Endothelial cell of umbilical vein (primary cell): Measurements from ENCODE around the gene CRHR1. TPM values are rescaled to one million over a fixed set of nuclear protein-coding genes. Genes with fewer than 3 reads are reported as not detected.

Experiments
- BruUV-seq: library from RNA; stranded (reverse); fragments of 400-500 nt; replicated peaks from 2 replicates; lab custom pipeline; 2021; lab: Mats Ljungman, UMichigan
- CTCF ChIA-PET: fragments of 300-600, 350-600 bp; sonication (Branson Sonifier 250); formaldehyde crosslinking; loops from one replicate; lab custom pipeline; 2021; ENCODE audit warnings: antibody characterized with exemption, inconsistent platforms; lab: Charles Lee
- POLR2A ChIA-PET: fragments of 300-600, 350-600 bp; sonication (Branson Sonifier 250); formaldehyde crosslinking; loops from one replicate; lab custom pipeline; 2021; ENCODE audit warnings: antibody characterized with exemption, inconsistent platforms; lab: Charles Lee
- DNase-seq: peaks from one replicate; pipeline ENCODE4 v3.0.0-alpha.2; 2011; ENCODE audit warnings: low read depth, low spot score
- FAIRE-seq: peaks from 2 replicates; lab custom pipeline; 2011; peaks lifted over from hg19 to GRCh38; lab: Jason Lieb, UNC
- H2AFZ ChIP-seq: 2 replicates; pipeline ENCODE4 v1.6.0; 2012; ENCODE audit warnings: low read depth, low read length, control low read depth, inconsistent platforms
- H3K27ac ChIP-seq: 2 replicates; pipeline ENCODE4 v1.5.1; 2011; ENCODE audit warnings: low read depth, mild to moderate bottlenecking, control low read depth, low read length, moderate library complexity; ENCODE audit not compliant: insufficient read depth
- H3K27me3 ChIP-seq, 2 experiments: 2 replicates each; pipeline versions ENCODE4 v1.6.0 to v1.6.1; 2011; ENCODE audit warnings: low read length in 2 of 2, mixed read lengths in 1 of 2; ENCODE audit not compliant: control insufficient read depth in 2 of 2, insufficient read depth in 2 of 2
- H3K36me3 ChIP-seq, 2 experiments: 2 replicates in 1 of 2; 3 replicates in 1 of 2; pipeline ENCODE4 v1.5.1; 2011; ENCODE audit warnings: low read length in 2 of 2, mild to moderate bottlenecking in 1 of 2, moderate library complexity in 1 of 2; ENCODE audit not compliant: control insufficient read depth in 2 of 2, insufficient read depth in 2 of 2; ENCODE audit errors: extremely low read depth in 1 of 2
- H3K4me1 ChIP-seq: 3 replicates; pipeline ENCODE4 v1.5.1; 2011; ENCODE audit warnings: mild to moderate bottlenecking, low read length; ENCODE audit not compliant: control insufficient read depth, insufficient read depth; ENCODE audit errors: extremely low read depth
- H3K4me2 ChIP-seq: 2 replicates; pipeline ENCODE4 v1.6.1; 2011; ENCODE audit warnings: low read length, control low read depth, mixed read lengths; ENCODE audit not compliant: insufficient read depth
- H3K4me3 ChIP-seq, 3 experiments: fragments of 200-600 bp in 1 of 3; sonication (generic), shearing (Covaris generic) in 1 of 3; replicated peaks in 1 of 3; 2 replicates each; pipeline ENCODE4 v1.5.1; 2011 to 2016; ENCODE audit warnings: control low read depth in 3 of 3, low read length in 3 of 3, mild to moderate bottlenecking in 2 of 3, inconsistent platforms in 1 of 3, low read depth in 1 of 3, moderate library complexity in 1 of 3; ENCODE audit not compliant: insufficient read depth in 1 of 3
- H3K79me2 ChIP-seq: 2 replicates; pipeline ENCODE4 v1.6.0; 2012; ENCODE audit warnings: low read length, inconsistent platforms; ENCODE audit not compliant: control insufficient read depth, insufficient read depth
- H3K9ac ChIP-seq: replicated peaks from 2 replicates; pipeline ENCODE3; 2011; ENCODE audit warnings: low read length, control low read depth; ENCODE audit not compliant: insufficient read depth; ENCODE audit errors: extremely low read depth
- H3K9me1 ChIP-seq: replicated peaks from 3 replicates; pipeline ENCODE4 v1.6.0; 2011; ENCODE audit warnings: mild to moderate bottlenecking, low read length; ENCODE audit not compliant: control insufficient read depth, insufficient read depth; ENCODE audit errors: extremely low read depth
- H3K9me3 ChIP-seq: replicated peaks from 2 replicates; pipeline ENCODE4 v1.5.1; 2012; ENCODE audit warnings: low read length, inconsistent platforms; ENCODE audit not compliant: control insufficient read depth, insufficient read depth
- H4K20me1 ChIP-seq: replicated peaks from 2 replicates; pipeline ENCODE3; 2011; ENCODE audit warnings: mild to moderate bottlenecking, low read length; ENCODE audit not compliant: control insufficient read depth, insufficient read depth; ENCODE audit errors: extremely low read depth
- EZH2 ChIP-seq: IDR thresholded peaks from 2 replicates; pipeline ENCODE4 v1.6.1; 2012; ENCODE audit warnings: borderline replicate concordance, low read depth, mild to moderate bottlenecking, moderate library complexity, low read length, inconsistent platforms; ENCODE audit not compliant: severe bottlenecking
- FOS ChIP-seq: IDR thresholded peaks from 2 replicates; pipeline ENCODE4 v1.6.1; 2011; ENCODE audit warnings: mild to moderate bottlenecking, low read length, moderate library complexity, borderline replicate concordance; ENCODE audit not compliant: insufficient read depth
- POLR2A ChIP-seq: IDR thresholded peaks from 2 replicates; pipeline ENCODE4 v1.6.1; 2012; ENCODE audit warnings: low read depth, mild to moderate bottlenecking, control low read depth, low read length
- dilution Hi-C: fragments of 300-500 bp; cut with MboI; formaldehyde crosslinking; loops from one replicate; pipeline ENCODE4 v1.15.0; 2019; ENCODE audit warnings: low sequenced_read_pairs; ENCODE audit not compliant: extremely low pct_ligation_motif_present
- intact Hi-C: fragments of 100-400 bp; cut with micrococcal nuclease; formaldehyde crosslinking; loops from one replicate; pipeline ENCODE4 v1.10.0; 2022
- polyA plus RNA-seq, 4 experiments: library from polyadenylated mRNA; depleted of rRNA in 3 of 4; stranded (reverse) in 3 of 4; unstranded in 1 of 4; fragments of >200 nt; gene quantifications; 2 replicates each; pipeline versions ENCODE4 v1.2.1 to v1.2.3, GENCODE V29; 2011 to 2012; ENCODE audit warnings: missing spikeins in 1 of 4
- total RNA-seq: library from RNA; stranded (reverse); gene quantifications from 2 replicates; pipeline ENCODE4 v1.2.3, GENCODE V29; 2021
- TF ChIP-seq, protein P1 (sequence below), 2 donors: IDR thresholded peaks; 1 replicate in 1 of 2; 2 replicates in 1 of 2; pipeline ENCODE4 v1.5.1; 2011; ENCODE audit warnings: low read length in 2 of 2, mild to moderate bottlenecking in 2 of 2, moderate library complexity in 2 of 2, control low read depth in 1 of 2, inconsistent platforms in 1 of 2, low read depth in 1 of 2; ENCODE audit not compliant: insufficient read depth in 1 of 2; ENCODE audit errors: extremely low read depth in 1 of 2

The CRHR1 gene
- total and polyA plus RNA-seq, 2 donors (not counting 3 experiments of a cell fraction or from before 2014, with no cell fraction given): not detected

GRCh38 chr17:45834471-45835396 is 50.6 kb downstream of the CRHR1 start:
- no peaks in the 10 kb centered on the region for H3K9me1 ChIP-seq
- H4K20me1 ChIP-seq: no peaks in the 10 kb centered on the region
- no peaks in the 10 kb centered on the region for H3K27me3 ChIP-seq
- no peak overlapping the region for H3K9ac ChIP-seq
- BruUV-seq: no TSS peak
- FAIRE-seq (no peak), DNase-seq (no peak)
- H3K27ac ChIP-seq: no peak overlapping the region
- intact Hi-C loops (loop anchor here (5.0 to 10.0 kb wide), 2 partner anchors 52 to 440 kb away; partner anchors contain the start of gene CRHR1), dilution Hi-C loops (no loop called here)
- CTCF ChIA-PET: interaction anchor here (1.4 to 5.0 kb wide), 3 partner anchors 194 to 616 kb away, joined by 4 to 208 read pairs (median 33); no protein-coding TSS in a partner anchor
- no peaks in the 10 kb centered on the region for H3K79me2 ChIP-seq
- H2AFZ ChIP-seq: no peak overlapping the region
- H3K9me3 ChIP-seq: no peaks in the 10 kb centered on the region
- H3K4me3 ChIP-seq: no peak overlapping the region
- POLR2A ChIA-PET: no interaction called here
- TF ChIP-seq FOS: no peak
- TF ChIP-seq, protein P1, sequence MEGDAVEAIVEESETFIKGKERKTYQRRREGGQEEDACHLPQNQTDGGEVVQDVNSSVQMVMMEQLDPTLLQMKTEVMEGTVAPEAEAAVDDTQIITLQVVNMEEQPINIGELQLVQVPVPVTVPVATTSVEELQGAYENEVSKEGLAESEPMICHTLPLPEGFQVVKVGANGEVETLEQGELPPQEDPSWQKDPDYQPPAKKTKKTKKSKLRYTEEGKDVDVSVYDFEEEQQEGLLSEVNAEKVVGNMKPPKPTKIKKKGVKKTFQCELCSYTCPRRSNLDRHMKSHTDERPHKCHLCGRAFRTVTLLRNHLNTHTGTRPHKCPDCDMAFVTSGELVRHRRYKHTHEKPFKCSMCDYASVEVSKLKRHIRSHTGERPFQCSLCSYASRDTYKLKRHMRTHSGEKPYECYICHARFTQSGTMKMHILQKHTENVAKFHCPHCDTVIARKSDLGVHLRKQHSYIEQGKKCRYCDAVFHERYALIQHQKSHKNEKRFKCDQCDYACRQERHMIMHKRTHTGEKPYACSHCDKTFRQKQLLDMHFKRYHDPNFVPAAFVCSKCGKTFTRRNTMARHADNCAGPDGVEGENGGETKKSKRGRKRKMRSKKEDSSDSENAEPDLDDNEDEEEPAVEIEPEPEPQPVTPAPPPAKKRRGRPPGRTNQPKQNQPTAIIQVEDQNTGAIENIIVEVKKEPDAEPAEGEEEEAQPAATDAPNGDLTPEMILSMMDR (IDR thresholded peaks at IDR 0.05; ENCODE audit: extremely low read depth in 1 of 2, insufficient read depth in 1 of 2, low read depth in 1 of 2, low read length in 2 of 2): no peak
- no peak overlapping the region for H3K4me2 ChIP-seq
- no peaks in the 10 kb centered on the region for H3K36me3 ChIP-seq
- no peaks in the 10 kb centered on the region for H3K4me1 ChIP-seq

DNA sequence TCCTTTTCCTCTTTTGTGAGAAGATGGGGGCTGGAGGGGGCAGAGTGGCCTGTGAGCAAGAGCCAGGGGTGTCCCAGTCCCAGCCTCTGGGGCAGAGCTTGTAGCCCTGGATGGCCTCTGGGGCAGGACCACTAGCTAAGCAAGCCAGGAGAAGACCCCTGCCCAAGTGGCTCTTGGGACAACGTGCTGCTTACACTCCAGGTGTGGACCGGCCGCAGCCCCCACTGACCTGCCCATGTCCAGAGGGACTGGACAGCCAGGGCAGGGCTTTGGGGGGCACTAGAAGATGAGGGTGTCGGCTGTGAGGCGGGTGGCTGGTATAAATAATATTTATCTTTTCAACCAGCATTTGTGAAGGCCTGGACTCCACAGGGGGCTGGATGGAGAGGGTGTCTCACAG is 51.4 kb downstream of the CRHR1 start:
- Histone ChIP-seq H3K9ac (no peak overlapping the region), H4K20me1 (no peaks in the 10 kb centered on the region), H3K9me3 (no peaks in the 10 kb centered on the region), H3K79me2 (no peaks in the 10 kb centered on the region), H3K27ac (no peak overlapping the region), H3K9me1 (no peaks in the 10 kb centered on the region), H3K36me3 (no peaks in the 10 kb centered on the region), H3K4me2 (no peak overlapping the region), H3K4me1 (no peaks in the 10 kb centered on the region), H2AFZ (no peak overlapping the region), H3K4me3 (no peak overlapping the region), H3K27me3 (no peaks in the 10 kb centered on the region)
- no peak for TF ChIP-seq POLR2A
- TF ChIP-seq EZH2: no peak
- TF ChIP-seq FOS: no peak
- dilution Hi-C loops: no loop called here
- FAIRE-seq: no peak
- intact Hi-C loops: loop anchor here (10.0 kb wide), 1 partner anchor 441 kb away; no protein-coding TSS in a partner anchor
- no peak for DNase-seq
- no TSS peak for BruUV-seq
- ChIA-PET POLR2A (no interaction called here), CTCF (interaction anchor here (3.0 to 4.1 kb wide), 2 partner anchors 17 to 195 kb away, joined by 23 to 33 read pairs; no protein-coding TSS in a partner anchor)
